ENCODE results near the gene MORN1.

MORN1 gene

DNA sequence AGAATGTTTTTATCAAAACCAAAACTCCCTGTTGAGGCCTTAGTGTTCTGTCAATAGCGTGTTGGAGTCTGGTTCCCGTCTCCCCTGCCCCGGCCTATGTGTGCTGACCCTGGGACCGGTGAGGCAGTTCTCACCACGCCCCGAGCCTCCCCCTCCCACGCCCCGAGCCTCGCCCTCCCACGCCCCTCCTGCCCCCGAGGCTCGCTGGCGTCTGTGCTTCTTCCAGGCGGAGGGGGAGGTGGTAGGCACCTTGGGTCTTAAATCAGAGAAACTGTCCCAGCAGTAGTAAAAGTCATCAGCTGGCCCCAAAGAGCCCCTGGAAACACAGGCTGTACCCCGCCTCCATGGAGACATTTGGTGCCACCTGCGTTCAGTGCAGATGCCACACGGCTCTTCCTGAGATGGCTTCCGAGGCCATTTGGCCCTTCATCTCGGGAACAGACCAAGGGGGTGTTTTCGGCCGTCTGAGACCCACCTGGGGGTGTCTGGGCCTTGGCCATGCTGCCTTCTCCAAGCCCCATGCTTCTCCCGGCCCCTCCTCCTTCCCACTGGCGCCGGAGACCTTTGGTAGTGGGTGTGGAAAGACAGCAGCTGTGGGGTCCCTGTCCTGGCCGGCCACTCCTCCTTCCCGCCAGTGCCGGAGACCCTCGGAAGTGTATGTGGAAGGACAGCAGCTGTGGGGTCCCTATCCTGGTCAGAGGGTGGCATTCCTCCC lies 118.5 kb downstream of the MORN1 start:
- no peak for DNase-seq (ENCODE audit: low spot score)

DNA sequence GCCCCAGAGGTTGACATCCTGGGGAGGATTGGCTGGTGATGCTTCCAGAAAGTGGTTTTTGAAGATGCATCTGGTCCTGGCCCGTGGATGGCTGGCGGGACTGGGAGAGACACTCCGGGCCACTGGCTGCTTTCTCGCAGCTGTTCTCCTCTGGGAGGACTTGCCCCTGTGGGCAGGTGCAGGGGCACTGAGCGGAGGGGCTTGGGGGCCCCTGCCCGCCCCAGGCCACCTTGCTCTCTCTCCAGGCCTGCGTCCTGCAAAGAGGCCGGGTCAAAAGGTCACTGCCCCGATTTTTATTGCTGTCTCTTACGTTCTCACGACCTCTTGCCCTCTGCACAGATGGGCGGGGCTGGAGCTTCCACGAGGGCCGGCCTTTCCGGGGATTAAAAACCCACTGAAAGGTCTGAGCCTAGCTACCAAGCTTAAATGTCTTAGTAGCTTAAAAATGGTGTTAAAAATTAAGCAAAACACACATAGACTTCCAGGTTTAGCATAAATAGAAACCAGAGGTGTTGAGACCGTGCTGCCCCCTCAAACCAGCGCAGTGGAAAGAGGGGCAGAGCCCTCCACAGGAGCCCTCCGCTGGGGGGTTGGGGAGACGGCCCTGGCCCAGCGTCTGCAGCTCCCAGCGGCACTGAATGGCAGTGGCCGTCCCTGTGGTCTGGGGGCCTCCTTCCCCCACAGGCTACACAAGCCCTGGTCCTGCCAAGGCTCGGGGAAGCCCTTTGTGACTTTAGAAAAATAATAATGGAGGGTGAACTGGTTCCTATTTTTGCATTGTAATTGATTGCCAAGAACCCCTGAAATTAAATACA lies 119.3 kb downstream of the MORN1 start:
- DNase-seq (ENCODE audit: low spot score) = peak; percentile 92
